Uterus (tissue), 2 donors: ENCODE results near the gene SLCO2B1.

Experiments
- POLR2A ChIP-seq, 2 donors: fragments of 450-650 bp; IDR thresholded peaks; one replicate each; pipeline ENCODE4 v1.6.1; 2016; ENCODE audit warnings: antibody characterized with exemption in 2 of 2, mild to moderate bottlenecking in 1 of 2, moderate library complexity in 1 of 2
- TF ChIP-seq, protein P1 (sequence below), 4 experiments: fragments of 200-600 bp in 2 of 4; fragments of 450-650 bp in 2 of 4; sonication (generic) in 2 of 4; IDR thresholded peaks; one replicate each; pipeline ENCODE4 v1.5.1; 2016 to 2019; ENCODE audit warnings: antibody characterized with exemption in 4 of 4, mild to moderate bottlenecking in 2 of 4, moderate library complexity in 1 of 4

DNA sequence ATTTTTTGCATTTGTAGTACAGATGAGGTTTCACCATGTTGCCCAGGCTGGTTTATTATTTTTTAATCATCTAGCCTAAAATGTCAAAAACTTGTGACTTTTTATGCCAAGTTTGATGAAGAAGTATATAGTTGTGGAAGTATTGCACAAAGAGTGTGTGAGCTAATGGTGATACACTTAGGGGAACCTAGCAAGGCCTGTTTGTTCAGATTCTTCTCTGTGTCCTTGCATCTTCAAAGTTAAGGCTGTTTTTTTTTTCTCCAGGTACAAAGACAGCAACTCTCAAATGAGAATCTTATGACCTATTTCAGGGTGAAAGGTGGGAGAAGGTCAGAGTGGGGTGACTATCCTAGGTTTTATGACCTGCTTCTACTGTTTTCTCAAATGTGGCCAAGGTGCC, 7.3 kb downstream of the SLCO2B1 start:
- TF ChIP-seq, protein P1, sequence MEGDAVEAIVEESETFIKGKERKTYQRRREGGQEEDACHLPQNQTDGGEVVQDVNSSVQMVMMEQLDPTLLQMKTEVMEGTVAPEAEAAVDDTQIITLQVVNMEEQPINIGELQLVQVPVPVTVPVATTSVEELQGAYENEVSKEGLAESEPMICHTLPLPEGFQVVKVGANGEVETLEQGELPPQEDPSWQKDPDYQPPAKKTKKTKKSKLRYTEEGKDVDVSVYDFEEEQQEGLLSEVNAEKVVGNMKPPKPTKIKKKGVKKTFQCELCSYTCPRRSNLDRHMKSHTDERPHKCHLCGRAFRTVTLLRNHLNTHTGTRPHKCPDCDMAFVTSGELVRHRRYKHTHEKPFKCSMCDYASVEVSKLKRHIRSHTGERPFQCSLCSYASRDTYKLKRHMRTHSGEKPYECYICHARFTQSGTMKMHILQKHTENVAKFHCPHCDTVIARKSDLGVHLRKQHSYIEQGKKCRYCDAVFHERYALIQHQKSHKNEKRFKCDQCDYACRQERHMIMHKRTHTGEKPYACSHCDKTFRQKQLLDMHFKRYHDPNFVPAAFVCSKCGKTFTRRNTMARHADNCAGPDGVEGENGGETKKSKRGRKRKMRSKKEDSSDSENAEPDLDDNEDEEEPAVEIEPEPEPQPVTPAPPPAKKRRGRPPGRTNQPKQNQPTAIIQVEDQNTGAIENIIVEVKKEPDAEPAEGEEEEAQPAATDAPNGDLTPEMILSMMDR (IDR thresholded peaks at IDR 0.05), result no peak
- no peak for TF ChIP-seq POLR2A (IDR thresholded peaks at IDR 0.05)
